ENCODE measurements around the gene ZNF326.

- TF ChIP-seq CHD1 (IDR thresholded peaks at IDR 0.05; ENCODE audit: low read depth, low read length) (no peak), CTCF (conservative IDR thresholded peaks at IDR 0.05; ENCODE audit: low read depth, low read length) (no peak)
These were observed 4.3 kb downstream of the ZNF326 start for GRCh38 chr1:89999208-89999607.
